ENCODE data around the gene ESYT1.

ESYT1 gene

DNA sequence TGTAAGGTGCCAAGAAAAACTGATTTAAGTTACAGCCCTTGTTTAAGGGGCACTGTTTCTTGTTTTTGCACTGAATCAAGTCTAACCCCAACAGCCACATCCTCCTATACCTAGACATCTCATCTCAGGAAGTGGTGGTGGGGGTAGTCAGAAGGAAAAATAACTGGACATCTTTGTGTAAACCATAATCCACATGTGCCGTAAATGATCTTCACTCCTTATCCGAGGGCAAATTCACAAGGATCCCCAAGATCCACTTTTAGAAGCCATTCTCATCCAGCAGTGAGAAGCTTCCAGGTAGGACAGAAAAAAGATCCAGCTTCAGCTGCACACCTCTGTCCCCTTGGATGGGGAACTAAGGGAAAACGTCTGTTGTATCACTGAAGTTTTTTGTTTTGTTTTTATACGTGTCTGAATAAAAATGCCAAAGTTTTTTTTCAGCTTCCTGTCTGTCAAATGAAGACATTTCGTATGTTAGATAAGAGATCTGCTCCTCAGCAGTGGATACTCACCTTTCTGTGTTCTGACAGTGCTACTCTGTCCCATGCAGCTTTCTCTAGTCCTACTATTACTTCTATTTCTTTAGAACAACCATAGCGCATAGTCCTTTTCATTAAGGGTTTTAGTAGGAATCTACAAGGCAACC, 24.9 kb upstream of the ESYT1 start:
- Histone ChIP-seq H3K4me1 (ENCODE audit: control insufficient read depth in 1 of 2, insufficient read depth in 2 of 2, low read length in 2 of 2) (peaks cover 30 to 39% of the 10 kb centered on the region in 2 donors), H3K36me3 (ENCODE audit: control insufficient read depth in 1 of 2, insufficient read depth in 2 of 2, low read length in 2 of 2) (peaks cover 18 to 44% of the 10 kb centered on the region in 2 donors), H3K9me3 (ENCODE audit: control insufficient read depth in 1 of 2, low read length in 2 of 2) (no peaks in the 10 kb centered on the region), H3K27me3 (ENCODE audit: control insufficient read depth in 1 of 2, insufficient read depth in 2 of 2, low read length in 2 of 2) (no peaks in the 10 kb centered on the region), H3K27ac (ENCODE audit: low read depth, low read length) (no peak overlapping the region), H3K9ac (ENCODE audit: low read depth in 1 of 2, low read length in 2 of 2) (peak overlapping the region; percentile 60 to 65), H3K4me3 (ENCODE audit: low read depth in 1 of 2, low read length in 2 of 2) (peak overlapping the region; percentile 64 to 84)

DNA sequence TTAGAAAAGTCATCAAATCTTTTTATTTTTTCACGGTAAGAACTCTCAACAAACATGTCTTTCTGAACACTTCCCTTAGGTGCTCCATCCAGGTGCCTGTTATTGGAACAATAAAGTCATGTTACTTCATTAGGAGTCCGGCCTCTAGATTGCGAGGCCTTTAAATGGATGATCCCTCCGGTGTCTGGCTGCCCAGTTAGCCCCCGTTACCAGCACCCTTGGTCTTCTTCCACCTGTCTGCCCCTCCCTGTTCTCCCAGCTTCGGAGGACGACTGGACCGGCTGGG, 24.3 kb upstream of the ESYT1 start:
- H3K4me1 ChIP-seq (ENCODE audit: control insufficient read depth in 1 of 2, insufficient read depth in 2 of 2, low read length in 2 of 2): peaks cover 26 to 39% of the 10 kb centered on the region in 2 donors
- H3K27me3 ChIP-seq (ENCODE audit: control insufficient read depth in 1 of 2, insufficient read depth in 2 of 2, low read length in 2 of 2): no peaks in the 10 kb centered on the region
- H3K9ac ChIP-seq (ENCODE audit: low read depth in 1 of 2, low read length in 2 of 2): peak overlapping the region; percentile 60 to 65
- H3K4me3 ChIP-seq (ENCODE audit: low read depth in 1 of 2, low read length in 2 of 2): peak overlapping the region; percentile 64 to 84
- peak overlapping the region; percentile 90 for H3K27ac ChIP-seq (ENCODE audit: low read depth, low read length)
- H3K9me3 ChIP-seq (ENCODE audit: control insufficient read depth in 1 of 2, low read length in 2 of 2): no peaks in the 10 kb centered on the region
- peaks cover 20 to 48% of the 10 kb centered on the region in 2 donors for H3K36me3 ChIP-seq (ENCODE audit: control insufficient read depth in 1 of 2, insufficient read depth in 2 of 2, low read length in 2 of 2)

DNA sequence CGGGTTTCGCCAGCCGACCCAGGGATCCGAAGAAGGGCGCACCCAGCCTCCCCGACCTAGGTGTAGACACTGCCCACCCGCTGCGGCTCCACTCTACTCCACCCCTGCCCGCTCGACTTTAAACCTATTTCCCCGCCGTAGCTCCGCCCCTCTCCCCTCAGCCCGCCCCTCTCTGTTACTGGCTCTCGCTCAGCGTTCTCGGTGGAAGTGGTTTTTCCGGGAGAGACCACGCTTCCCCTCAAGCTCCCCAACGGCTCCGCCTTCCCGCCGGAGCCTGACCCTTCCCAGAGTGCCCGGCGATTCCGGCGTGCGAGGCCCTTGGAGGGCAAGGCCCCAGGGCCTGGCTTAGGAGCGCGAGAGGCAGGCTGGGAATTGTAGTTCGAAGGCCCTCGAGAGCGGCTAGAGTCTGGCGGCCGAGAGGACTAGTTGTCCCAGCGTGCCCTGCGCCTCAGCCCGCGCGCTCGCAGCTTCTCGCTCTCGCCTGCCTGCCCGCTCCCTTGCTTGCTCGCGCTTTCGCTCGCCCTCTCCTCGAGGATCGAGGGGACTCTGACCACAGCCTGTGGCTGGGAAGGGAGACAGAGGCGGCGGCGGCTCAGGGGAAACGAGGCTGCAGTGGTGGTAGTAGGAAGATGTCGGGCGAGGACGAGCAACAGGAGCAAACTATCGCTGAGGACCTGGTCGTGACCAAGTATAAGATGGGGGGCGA, 23.8 kb upstream of the ESYT1 start, which contains the start of gene PA2G4:
Gene PA2G4 (plus strand): TSS at position 451 of the 706 bp plus-strand sequence. CDS start 179 bp downstream, at position 630.
- H3K36me3 ChIP-seq (ENCODE audit: control insufficient read depth in 1 of 2, insufficient read depth in 2 of 2, low read length in 2 of 2): peaks cover 20 to 47% of the 10 kb centered on the region in 2 donors
- peaks cover 26 to 35% of the 10 kb centered on the region in 2 donors for H3K4me1 ChIP-seq (ENCODE audit: control insufficient read depth in 1 of 2, insufficient read depth in 2 of 2, low read length in 2 of 2)
- no peaks in the 10 kb centered on the region for H3K27me3 ChIP-seq (ENCODE audit: control insufficient read depth in 1 of 2, insufficient read depth in 2 of 2, low read length in 2 of 2)
- H3K9ac ChIP-seq (ENCODE audit: low read depth in 1 of 2, low read length in 2 of 2): peak within 1 kb of the TSS; percentile 89 to 96
- peak within 1 kb of the TSS; percentile 84 to 89 for H3K4me3 ChIP-seq (ENCODE audit: low read depth in 1 of 2, low read length in 2 of 2)
- no peaks in the 10 kb centered on the region for H3K9me3 ChIP-seq (ENCODE audit: control insufficient read depth in 1 of 2, low read length in 2 of 2)
- peak within 1 kb of the TSS; percentile 90 for H3K27ac ChIP-seq (ENCODE audit: low read depth, low read length)

DNA sequence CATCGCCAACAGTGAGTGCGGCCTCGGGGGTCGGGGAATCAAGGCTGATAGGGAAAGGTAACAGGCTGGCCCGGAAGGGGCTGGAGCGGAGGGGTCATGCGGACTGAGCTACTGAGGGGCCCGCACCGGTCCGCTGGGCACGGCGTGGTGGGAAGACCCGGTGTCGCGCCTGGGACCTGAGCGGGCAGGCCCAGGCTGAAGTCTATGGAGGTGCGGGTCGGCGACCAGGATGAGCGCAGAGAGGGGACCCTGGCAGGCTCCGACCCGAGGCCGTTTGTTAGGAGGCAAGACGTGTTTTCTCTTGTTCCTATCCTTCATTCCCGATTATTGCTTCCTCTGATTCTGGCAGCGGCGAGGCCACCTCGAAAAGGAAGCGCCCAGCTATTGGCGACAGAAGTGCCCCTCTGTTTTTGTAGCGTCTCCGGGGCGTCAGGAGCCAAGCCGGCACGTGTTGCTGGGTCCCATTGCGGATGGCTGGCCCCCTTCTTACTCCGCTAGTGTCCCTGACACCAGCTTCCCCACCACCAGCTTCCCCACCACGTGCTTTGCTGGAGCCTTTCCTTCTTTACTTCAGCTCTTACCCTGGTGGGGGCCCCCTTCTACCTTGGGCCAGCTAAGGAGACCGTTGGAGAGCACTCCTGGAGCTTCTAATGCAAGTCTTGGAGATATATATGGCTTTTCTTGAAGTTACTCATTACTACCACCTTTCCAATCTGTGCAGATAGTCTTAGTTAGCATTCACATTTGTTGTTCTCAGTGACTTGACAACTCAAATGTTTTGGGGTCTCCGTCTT, 23.1 kb upstream of the ESYT1 start:
- Histone ChIP-seq H3K9me3 (ENCODE audit: control insufficient read depth in 1 of 2, low read length in 2 of 2) (no peaks in the 10 kb centered on the region), H3K4me3 (ENCODE audit: low read depth in 1 of 2, low read length in 2 of 2) (peak overlapping the region; percentile 84 to 89), H3K27me3 (ENCODE audit: control insufficient read depth in 1 of 2, insufficient read depth in 2 of 2, low read length in 2 of 2) (no peaks in the 10 kb centered on the region), H3K27ac (ENCODE audit: low read depth, low read length) (peak overlapping the region; percentile 90), H3K36me3 (ENCODE audit: control insufficient read depth in 1 of 2, insufficient read depth in 2 of 2, low read length in 2 of 2) (peaks cover 25 to 49% of the 10 kb centered on the region in 2 donors), H3K9ac (ENCODE audit: low read depth in 1 of 2, low read length in 2 of 2) (peak overlapping the region; percentile 89 to 96), H3K4me1 (ENCODE audit: control insufficient read depth in 1 of 2, insufficient read depth in 2 of 2, low read length in 2 of 2) (peaks cover 22 to 28% of the 10 kb centered on the region in 2 donors)

DNA sequence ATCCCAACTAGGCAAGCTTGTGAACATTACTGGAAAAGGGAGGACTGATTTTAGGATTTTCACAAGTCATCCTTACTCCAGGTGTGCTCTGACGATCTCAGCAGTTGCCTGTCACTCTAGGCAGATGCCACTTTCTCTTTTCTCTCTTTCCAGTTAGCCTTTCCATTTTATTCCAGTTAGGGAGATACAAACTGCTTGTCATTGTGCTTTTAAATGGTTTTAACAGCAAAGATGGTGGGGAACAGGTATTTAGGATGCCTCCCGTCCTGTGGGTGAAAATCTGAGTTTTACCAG, 22.5 kb upstream of the ESYT1 start:
- Histone ChIP-seq H3K4me1 (ENCODE audit: control insufficient read depth in 1 of 2, insufficient read depth in 2 of 2, low read length in 2 of 2) (peaks cover 22 to 27% of the 10 kb centered on the region in 2 donors), H3K27me3 (ENCODE audit: control insufficient read depth in 1 of 2, insufficient read depth in 2 of 2, low read length in 2 of 2) (no peaks in the 10 kb centered on the region), H3K9ac (ENCODE audit: low read depth in 1 of 2, low read length in 2 of 2) (peak overlapping the region; percentile 89 to 96), H3K9me3 (ENCODE audit: control insufficient read depth in 1 of 2, low read length in 2 of 2) (no peaks in the 10 kb centered on the region), H3K27ac (ENCODE audit: low read depth, low read length) (no peak overlapping the region), H3K36me3 (ENCODE audit: control insufficient read depth in 1 of 2, insufficient read depth in 2 of 2, low read length in 2 of 2) (peaks cover 29 to 54% of the 10 kb centered on the region in 2 donors), H3K4me3 (ENCODE audit: low read depth in 1 of 2, low read length in 2 of 2) (peak overlapping the region; percentile 84 to 89)

DNA sequence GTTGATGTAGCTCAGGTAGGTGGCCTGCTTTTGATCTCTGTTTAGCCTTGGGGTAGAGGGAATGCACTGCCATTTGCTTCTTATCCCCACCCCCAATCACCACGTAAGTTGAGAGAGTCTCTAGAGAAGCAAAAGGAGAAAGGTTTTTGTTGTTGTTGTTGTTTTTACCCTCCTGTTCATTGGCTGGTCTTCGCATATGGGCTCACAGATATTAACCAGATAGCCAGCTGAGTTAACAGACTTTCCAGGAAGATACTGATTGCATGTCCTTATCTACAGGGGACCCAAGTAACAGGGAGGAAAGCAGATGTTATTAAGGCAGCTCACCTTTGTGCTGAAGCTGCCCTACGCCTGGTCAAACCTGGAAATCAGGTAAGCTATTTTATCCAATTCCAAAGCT, 20.8 kb upstream of the ESYT1 start:
- Histone ChIP-seq H3K9me3 (ENCODE audit: control insufficient read depth in 1 of 2, low read length in 2 of 2) (no peaks in the 10 kb centered on the region), H3K4me1 (ENCODE audit: control insufficient read depth in 1 of 2, insufficient read depth in 2 of 2, low read length in 2 of 2) (peaks cover 22 to 25% of the 10 kb centered on the region in 2 donors), H3K36me3 (ENCODE audit: control insufficient read depth in 1 of 2, insufficient read depth in 2 of 2, low read length in 2 of 2) (peaks cover 34 to 55% of the 10 kb centered on the region in 2 donors)

DNA sequence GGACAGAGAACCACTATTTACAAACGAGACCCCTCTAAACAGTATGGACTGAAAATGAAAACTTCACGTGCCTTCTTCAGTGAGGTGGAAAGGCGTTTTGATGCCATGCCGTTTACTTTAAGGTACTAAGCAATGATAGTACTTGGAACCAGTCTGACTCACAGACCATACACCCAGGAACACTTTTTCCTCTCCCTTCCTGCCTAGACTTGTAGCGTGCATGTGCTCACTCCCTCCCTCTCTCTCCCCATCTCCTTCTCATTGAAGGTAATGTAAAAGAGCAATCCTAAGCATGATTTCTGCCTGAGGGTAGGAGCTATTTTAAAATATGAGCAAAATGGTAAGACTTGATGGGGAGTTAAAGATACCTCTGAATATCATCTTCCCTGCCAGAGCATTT, 17.5 kb upstream of the ESYT1 start:
- Histone ChIP-seq H3K9me3 (ENCODE audit: control insufficient read depth in 1 of 2, low read length in 2 of 2) (no peaks in the 10 kb centered on the region), H3K4me1 (ENCODE audit: control insufficient read depth in 1 of 2, insufficient read depth in 2 of 2, low read length in 2 of 2) (peaks cover 10 to 12% of the 10 kb centered on the region in 2 donors), H3K36me3 (ENCODE audit: control insufficient read depth in 1 of 2, insufficient read depth in 2 of 2, low read length in 2 of 2) (peaks cover 41 to 77% of the 10 kb centered on the region in 2 donors), H3K27me3 (ENCODE audit: control insufficient read depth in 1 of 2, insufficient read depth in 2 of 2, low read length in 2 of 2) (no peaks in the 10 kb centered on the region), H3K27ac (ENCODE audit: low read depth, low read length) (no peak overlapping the region), H3K9ac (ENCODE audit: low read depth in 1 of 2, low read length in 2 of 2) (no peak overlapping the region), H3K4me3 (ENCODE audit: low read depth in 1 of 2, low read length in 2 of 2) (no peak overlapping the region)

More for the DNA sequence above, 20.8 kb upstream of the ESYT1 start:
- no peak overlapping the region for H3K9ac ChIP-seq (ENCODE audit: low read depth in 1 of 2, low read length in 2 of 2)
- H3K27me3 ChIP-seq (ENCODE audit: control insufficient read depth in 1 of 2, insufficient read depth in 2 of 2, low read length in 2 of 2): no peaks in the 10 kb centered on the region
- H3K4me3 ChIP-seq (ENCODE audit: low read depth in 1 of 2, low read length in 2 of 2): no peak overlapping the region
- no peak overlapping the region for H3K27ac ChIP-seq (ENCODE audit: low read depth, low read length)

DNA sequence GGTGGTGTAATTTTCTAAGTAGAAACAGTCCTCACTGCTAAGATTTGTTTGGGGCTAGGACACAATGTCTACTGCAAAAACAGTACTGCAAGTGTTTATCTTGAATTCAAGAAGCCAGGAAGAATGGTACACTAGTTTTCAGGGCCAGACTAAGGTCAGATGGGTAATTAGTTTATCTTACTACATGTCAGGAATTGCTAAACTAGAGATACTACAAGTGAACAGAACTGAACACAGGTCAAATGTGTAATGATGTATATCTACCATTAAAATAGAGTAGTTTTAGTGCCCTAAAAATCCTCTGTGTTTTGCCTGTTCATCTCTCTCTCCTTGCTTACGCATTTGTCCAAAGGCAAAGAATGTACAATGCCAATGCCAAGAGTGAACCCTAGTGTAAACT, 14.0 kb upstream of the ESYT1 start:
- no peak overlapping the region for H3K27ac ChIP-seq (ENCODE audit: low read depth, low read length)
- H3K36me3 ChIP-seq (ENCODE audit: control insufficient read depth in 1 of 2, insufficient read depth in 2 of 2, low read length in 2 of 2): peaks cover 28 to 56% of the 10 kb centered on the region in 2 donors
- no peaks in the 10 kb centered on the region for H3K27me3 ChIP-seq (ENCODE audit: control insufficient read depth in 1 of 2, insufficient read depth in 2 of 2, low read length in 2 of 2)
- no peak overlapping the region for H3K4me3 ChIP-seq (ENCODE audit: low read depth in 1 of 2, low read length in 2 of 2)
- no peaks in the 10 kb centered on the region for H3K9me3 ChIP-seq (ENCODE audit: control insufficient read depth in 1 of 2, low read length in 2 of 2)
- peaks cover 7 to 12% of the 10 kb centered on the region in 2 donors for H3K4me1 ChIP-seq (ENCODE audit: control insufficient read depth in 1 of 2, insufficient read depth in 2 of 2, low read length in 2 of 2)
- H3K9ac ChIP-seq (ENCODE audit: low read depth in 1 of 2, low read length in 2 of 2): no peak overlapping the region

DNA sequence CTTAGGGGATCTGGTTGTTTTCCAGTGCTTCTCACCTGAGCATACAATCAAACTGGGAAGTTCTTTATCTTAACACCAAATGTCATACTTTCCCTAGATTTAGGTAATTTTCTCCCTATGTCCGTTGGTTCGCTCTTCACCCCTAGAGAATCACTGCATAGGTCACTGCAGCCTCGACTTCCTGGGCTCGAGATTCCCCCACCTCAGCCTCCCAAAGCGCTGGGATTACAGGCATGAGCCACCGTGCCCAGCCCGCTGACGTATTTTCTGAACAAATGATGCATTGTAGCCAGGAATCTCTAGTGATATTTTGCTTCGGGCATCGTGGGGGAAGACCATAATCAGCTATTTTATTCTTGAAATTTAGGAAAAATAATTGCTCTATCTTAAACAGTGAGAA, 12.7 kb upstream of the ESYT1 start:
- H3K9me3 ChIP-seq (ENCODE audit: control insufficient read depth in 1 of 2, low read length in 2 of 2): no peaks in the 10 kb centered on the region
- H3K27ac ChIP-seq (ENCODE audit: low read depth, low read length): peak overlapping the region; percentile 64
- H3K27me3 ChIP-seq (ENCODE audit: control insufficient read depth in 1 of 2, insufficient read depth in 2 of 2, low read length in 2 of 2): no peaks in the 10 kb centered on the region
- H3K4me3 ChIP-seq (ENCODE audit: low read depth in 1 of 2, low read length in 2 of 2): peak overlapping the region; percentile 90 to 91
- peak overlapping the region; percentile 89 to 92 for H3K9ac ChIP-seq (ENCODE audit: low read depth in 1 of 2, low read length in 2 of 2)
- peaks cover 19 to 20% of the 10 kb centered on the region in 2 donors for H3K4me1 ChIP-seq (ENCODE audit: control insufficient read depth in 1 of 2, insufficient read depth in 2 of 2, low read length in 2 of 2)
- peaks cover 21 to 43% of the 10 kb centered on the region in 2 donors for H3K36me3 ChIP-seq (ENCODE audit: control insufficient read depth in 1 of 2, insufficient read depth in 2 of 2, low read length in 2 of 2)
